Activated CD4-positive, alpha-beta T cell treated with anti-CD3 and anti-CD28 coated beads for 48 hours (primary cell): ENCODE data around the gene SLC25A25.
"Not testable (repeated sequence)": the region's sequence is repeated elsewhere in the genome, so short reads cannot be mapped to it uniquely, and the experiment has no call there.

Experiments used
- DNase-seq: peaks from one replicate; pipeline ENCODE4 v3.0.0-alpha.2; 2020

SLC25A25 gene

GRCh38 chr9:128098297-128099230 lies 30.5 kb downstream of the SLC25A25 start:
- DNase-seq, result peak; percentile 83

GRCh38 chr9:128099231-128099931 lies 31.3 kb downstream of the SLC25A25 start:
- no peak for DNase-seq

GRCh38 chr9:128099932-128100491 lies 32.0 kb downstream of the SLC25A25 start:
- DNase-seq, result no peak

GRCh38 chr9:128100581-128100980 lies 32.5 kb downstream of the SLC25A25 start:
- DNase-seq, result no peak

- no peak for DNase-seq
These were observed 33.2 kb downstream of the SLC25A25 start for GRCh38 chr9:128101231-128101661.

GRCh38 chr9:128101690-128102089 lies 33.7 kb downstream of the SLC25A25 start:
- no peak for DNase-seq

- DNase-seq, result no peak
These were observed 34.2 kb downstream of the SLC25A25 start for GRCh38 chr9:128102196-128102595.

GRCh38 chr9:128102861-128103588 lies 35.0 kb downstream of the SLC25A25 start:
- no peak for DNase-seq

- peak; percentile 54 for DNase-seq
These were observed 35.5 kb downstream of the SLC25A25 start for GRCh38 chr9:128103589-128103962.

GRCh38 chr9:128104171-128104618 lies 36.2 kb downstream of the SLC25A25 start:
- DNase-seq, result no peak

- DNase-seq, result no peak
These were observed 37.6 kb downstream of the SLC25A25 start for GRCh38 chr9:128105538-128106175.

GRCh38 chr9:128106181-128106939 lies 38.3 kb downstream of the SLC25A25 start:
- DNase-seq, result no peak

- no peak for DNase-seq
These were observed 39.0 kb downstream of the SLC25A25 start for GRCh38 chr9:128106940-128107467.

GRCh38 chr9:128107468-128108268 lies 39.6 kb downstream of the SLC25A25 start:
- DNase-seq, result no peak

GRCh38 chr9:128108269-128109049 lies 40.4 kb downstream of the SLC25A25 start:
- no peak for DNase-seq

- no peak for DNase-seq
These were observed 41.1 kb downstream of the SLC25A25 start for GRCh38 chr9:128109050-128109709.

GRCh38 chr9:128111726-128112125 lies 43.7 kb downstream of the SLC25A25 start:
- not testable (repeated sequence) for DNase-seq

- DNase-seq, result no peak
These were observed 45.7 kb downstream of the SLC25A25 start for GRCh38 chr9:128113526-128114325.
